Endothelial cell of umbilical vein (primary cell): ENCODE measurements around the gene SPAG16. TPM values are rescaled to one million over a fixed set of nuclear protein-coding genes. Genes with fewer than 3 reads are reported as not detected.

ENCODE experiments used
- BruUV-seq: library from RNA; stranded (reverse); fragments of 400-500 nt; replicated peaks from 2 replicates; lab custom pipeline; 2021; lab: Mats Ljungman, UMichigan
- CTCF ChIA-PET: fragments of 300-600, 350-600 bp; sonication (Branson Sonifier 250); formaldehyde crosslinking; loops from one replicate; lab custom pipeline; 2021; ENCODE audit warnings: antibody characterized with exemption, inconsistent platforms; lab: Charles Lee
- POLR2A ChIA-PET: fragments of 300-600, 350-600 bp; sonication (Branson Sonifier 250); formaldehyde crosslinking; loops from one replicate; lab custom pipeline; 2021; ENCODE audit warnings: antibody characterized with exemption, inconsistent platforms; lab: Charles Lee
- DNase-seq: peaks from one replicate; pipeline ENCODE4 v3.0.0-alpha.2; 2011; ENCODE audit warnings: low read depth, low spot score
- FAIRE-seq: peaks from 2 replicates; lab custom pipeline; 2011; peaks lifted over from hg19 to GRCh38; lab: Jason Lieb, UNC
- H2AFZ ChIP-seq: 2 replicates; pipeline ENCODE4 v1.6.0; 2012; ENCODE audit warnings: low read depth, low read length, control low read depth, inconsistent platforms
- H3K27ac ChIP-seq: 2 replicates; pipeline ENCODE4 v1.5.1; 2011; ENCODE audit warnings: low read depth, mild to moderate bottlenecking, control low read depth, low read length, moderate library complexity; ENCODE audit not compliant: insufficient read depth
- H3K27me3 ChIP-seq, 2 experiments: 2 replicates each; pipeline versions ENCODE4 v1.6.0 to v1.6.1; 2011; ENCODE audit warnings: low read length in 2 of 2, mixed read lengths in 1 of 2; ENCODE audit not compliant: control insufficient read depth in 2 of 2, insufficient read depth in 2 of 2
- H3K36me3 ChIP-seq, 2 experiments: 2 replicates in 1 of 2; 3 replicates in 1 of 2; pipeline ENCODE4 v1.5.1; 2011; ENCODE audit warnings: low read length in 2 of 2, mild to moderate bottlenecking in 1 of 2, moderate library complexity in 1 of 2; ENCODE audit not compliant: control insufficient read depth in 2 of 2, insufficient read depth in 2 of 2; ENCODE audit errors: extremely low read depth in 1 of 2
- H3K4me1 ChIP-seq: 3 replicates; pipeline ENCODE4 v1.5.1; 2011; ENCODE audit warnings: mild to moderate bottlenecking, low read length; ENCODE audit not compliant: control insufficient read depth, insufficient read depth; ENCODE audit errors: extremely low read depth
- H3K4me2 ChIP-seq: 2 replicates; pipeline ENCODE4 v1.6.1; 2011; ENCODE audit warnings: low read length, control low read depth, mixed read lengths; ENCODE audit not compliant: insufficient read depth
- H3K4me3 ChIP-seq, 3 experiments: fragments of 200-600 bp in 1 of 3; sonication (generic), shearing (Covaris generic) in 1 of 3; replicated peaks in 1 of 3; 2 replicates each; pipeline ENCODE4 v1.5.1; 2011 to 2016; ENCODE audit warnings: control low read depth in 3 of 3, low read length in 3 of 3, mild to moderate bottlenecking in 2 of 3, inconsistent platforms in 1 of 3, low read depth in 1 of 3, moderate library complexity in 1 of 3; ENCODE audit not compliant: insufficient read depth in 1 of 3
- H3K79me2 ChIP-seq: 2 replicates; pipeline ENCODE4 v1.6.0; 2012; ENCODE audit warnings: low read length, inconsistent platforms; ENCODE audit not compliant: control insufficient read depth, insufficient read depth
- H3K9ac ChIP-seq: replicated peaks from 2 replicates; pipeline ENCODE3; 2011; ENCODE audit warnings: low read length, control low read depth; ENCODE audit not compliant: insufficient read depth; ENCODE audit errors: extremely low read depth
- H3K9me1 ChIP-seq: replicated peaks from 3 replicates; pipeline ENCODE4 v1.6.0; 2011; ENCODE audit warnings: mild to moderate bottlenecking, low read length; ENCODE audit not compliant: control insufficient read depth, insufficient read depth; ENCODE audit errors: extremely low read depth
- H3K9me3 ChIP-seq: replicated peaks from 2 replicates; pipeline ENCODE4 v1.5.1; 2012; ENCODE audit warnings: low read length, inconsistent platforms; ENCODE audit not compliant: control insufficient read depth, insufficient read depth
- H4K20me1 ChIP-seq: replicated peaks from 2 replicates; pipeline ENCODE3; 2011; ENCODE audit warnings: mild to moderate bottlenecking, low read length; ENCODE audit not compliant: control insufficient read depth, insufficient read depth; ENCODE audit errors: extremely low read depth
- CTCF ChIP-seq, 2 donors: IDR thresholded peaks; 1 replicate in 1 of 2; 2 replicates in 1 of 2; pipeline ENCODE4 v1.5.1; 2011; ENCODE audit warnings: low read length in 2 of 2, mild to moderate bottlenecking in 2 of 2, moderate library complexity in 2 of 2, control low read depth in 1 of 2, inconsistent platforms in 1 of 2, low read depth in 1 of 2; ENCODE audit not compliant: insufficient read depth in 1 of 2; ENCODE audit errors: extremely low read depth in 1 of 2
- EZH2 ChIP-seq: IDR thresholded peaks from 2 replicates; pipeline ENCODE4 v1.6.1; 2012; ENCODE audit warnings: borderline replicate concordance, low read depth, mild to moderate bottlenecking, moderate library complexity, low read length, inconsistent platforms; ENCODE audit not compliant: severe bottlenecking
- FOS ChIP-seq: IDR thresholded peaks from 2 replicates; pipeline ENCODE4 v1.6.1; 2011; ENCODE audit warnings: mild to moderate bottlenecking, low read length, moderate library complexity, borderline replicate concordance; ENCODE audit not compliant: insufficient read depth
- GATA2 ChIP-seq: IDR thresholded peaks from 2 replicates; pipeline ENCODE4 v1.7.0; 2011; ENCODE audit warnings: low read depth, mild to moderate bottlenecking, moderate library complexity, mixed read lengths, low read length; ENCODE audit not compliant: insufficient read length, insufficient read depth
- JUN ChIP-seq: IDR thresholded peaks from 2 replicates; pipeline ENCODE4 v1.6.1; 2011; ENCODE audit warnings: borderline replicate concordance, low read depth; ENCODE audit not compliant: insufficient read length, insufficient read depth
- MAX ChIP-seq: IDR thresholded peaks from 2 replicates; pipeline ENCODE4 v1.6.1; 2011; ENCODE audit not compliant: insufficient read depth, insufficient read length
- MYC ChIP-seq: IDR thresholded peaks from one replicate; pipeline ENCODE4 v1.6.1; 2011; ENCODE audit warnings: mild to moderate bottlenecking, low read depth, low read length
- POLR2A ChIP-seq: IDR thresholded peaks from 2 replicates; pipeline ENCODE4 v1.6.1; 2012; ENCODE audit warnings: low read depth, mild to moderate bottlenecking, control low read depth, low read length
- POLR2AphosphoS5 ChIP-seq: IDR thresholded peaks from 2 replicates; pipeline ENCODE4 v1.6.1; 2012; ENCODE audit warnings: low read depth, mild to moderate bottlenecking, control low read depth, low read length, moderate library complexity; ENCODE audit not compliant: insufficient read depth
- dilution Hi-C: fragments of 300-500 bp; cut with MboI; formaldehyde crosslinking; loops from one replicate; pipeline ENCODE4 v1.15.0; 2019; ENCODE audit warnings: low sequenced_read_pairs; ENCODE audit not compliant: extremely low pct_ligation_motif_present
- intact Hi-C: fragments of 100-400 bp; cut with micrococcal nuclease; formaldehyde crosslinking; loops from one replicate; pipeline ENCODE4 v1.10.0; 2022
- polyA plus RNA-seq, 4 experiments: library from polyadenylated mRNA; depleted of rRNA in 3 of 4; stranded (reverse) in 3 of 4; unstranded in 1 of 4; fragments of >200 nt; gene quantifications; 2 replicates each; pipeline versions ENCODE4 v1.2.1 to v1.2.3, GENCODE V29; 2011 to 2012; ENCODE audit warnings: missing spikeins in 1 of 4
- total RNA-seq: library from RNA; stranded (reverse); gene quantifications from 2 replicates; pipeline ENCODE4 v1.2.3, GENCODE V29; 2021

SPAG16 gene
- total and polyA plus RNA-seq, 2 donors (not counting 3 experiments of a cell fraction or from before 2014, with no cell fraction given): 4.0 to 7.7 TPM

- dilution Hi-C loops: no loop called here
- TF ChIP-seq MAX: no peak
- no peak for TF ChIP-seq CTCF (IDR thresholded peaks at IDR 0.05; ENCODE audit: extremely low read depth in 1 of 2, insufficient read depth in 1 of 2, low read depth in 1 of 2, low read length in 2 of 2)
- TF ChIP-seq JUN: no peak
- no peak for TF ChIP-seq POLR2A
- TF ChIP-seq MYC: no peak
- TF ChIP-seq POLR2AphosphoS5: no peak
- TF ChIP-seq GATA2: no peak
- no peak for TF ChIP-seq FOS
- TF ChIP-seq EZH2: no peak
Observed at GRCh38 chr2:214051585-214051984, 767.3 kb downstream of the SPAG16 start.

More at GRCh38 chr2:214051585-214051984, 767.3 kb downstream of the SPAG16 start:
- Histone ChIP-seq H3K27me3 (no peaks in the 10 kb centered on the region), H4K20me1 (no peaks in the 10 kb centered on the region), H3K4me1 (no peaks in the 10 kb centered on the region), H3K36me3 (no peaks in the 10 kb centered on the region), H2AFZ (no peak overlapping the region), H3K9me1 (no peaks in the 10 kb centered on the region), H3K4me2 (no peak overlapping the region), H3K4me3 (no peak overlapping the region), H3K79me2 (no peaks in the 10 kb centered on the region), H3K9me3 (no peaks in the 10 kb centered on the region), H3K9ac (no peak overlapping the region), H3K27ac (no peak overlapping the region)
- no TSS peak for BruUV-seq
- DNase-seq: no peak
- POLR2A ChIA-PET: no interaction called here
- no peak for FAIRE-seq
- CTCF ChIA-PET: no interaction called here
- intact Hi-C loops: no loop called here
